Fibroblast of gingiva (primary cell): ENCODE data around the gene NTRK1.
A peak's percentile ranks its signal among the peaks of the same experiment; 100 is the strongest.

Source experiments
- DNase-seq: peaks from one replicate; pipeline ENCODE4 v3.0.0-alpha.2; 2011; ENCODE audit warnings: low read depth

NTRK1 gene

DNA sequence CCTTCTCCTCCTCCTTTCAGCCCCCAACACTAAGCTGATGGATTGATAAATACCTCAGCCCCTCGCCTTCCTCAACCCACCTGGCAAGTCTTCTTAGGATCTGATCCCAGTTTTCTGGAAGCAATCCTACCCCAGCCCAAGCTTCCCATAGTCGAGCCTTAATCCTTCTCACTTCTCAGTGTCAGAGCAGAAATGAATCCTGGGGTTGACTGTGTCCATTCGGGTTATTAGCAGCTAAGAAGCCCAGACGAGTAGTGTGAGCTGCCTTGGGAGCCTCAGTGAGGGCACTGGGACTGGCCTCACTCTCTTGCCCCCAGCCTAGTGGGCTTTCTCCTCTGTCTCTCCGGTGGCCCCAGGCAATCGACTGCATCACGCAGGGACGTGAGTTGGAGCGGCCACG lies 20.4 kb downstream of the NTRK1 start:
- DNase-seq, result no peak

DNA sequence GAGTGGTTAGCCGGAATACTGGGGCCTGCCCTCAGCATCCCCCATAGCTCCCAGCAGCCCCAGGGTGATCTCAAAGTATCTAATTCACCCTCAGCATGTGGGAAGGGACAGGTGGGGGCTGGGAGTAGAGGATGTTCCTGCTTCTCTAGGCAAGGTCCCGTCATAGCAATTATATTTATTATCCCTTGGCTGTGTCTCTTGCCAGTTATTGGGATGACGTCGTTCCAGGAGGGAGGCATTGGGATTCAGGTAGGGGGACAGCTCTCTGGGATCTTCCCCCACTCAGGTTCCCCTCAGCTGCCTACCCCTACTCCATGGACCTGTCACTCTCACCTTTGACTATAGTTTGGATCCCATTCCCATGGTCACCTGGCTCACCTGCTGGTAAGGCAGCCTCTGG lies 21.0 kb downstream of the NTRK1 start:
- no peak for DNase-seq

DNA sequence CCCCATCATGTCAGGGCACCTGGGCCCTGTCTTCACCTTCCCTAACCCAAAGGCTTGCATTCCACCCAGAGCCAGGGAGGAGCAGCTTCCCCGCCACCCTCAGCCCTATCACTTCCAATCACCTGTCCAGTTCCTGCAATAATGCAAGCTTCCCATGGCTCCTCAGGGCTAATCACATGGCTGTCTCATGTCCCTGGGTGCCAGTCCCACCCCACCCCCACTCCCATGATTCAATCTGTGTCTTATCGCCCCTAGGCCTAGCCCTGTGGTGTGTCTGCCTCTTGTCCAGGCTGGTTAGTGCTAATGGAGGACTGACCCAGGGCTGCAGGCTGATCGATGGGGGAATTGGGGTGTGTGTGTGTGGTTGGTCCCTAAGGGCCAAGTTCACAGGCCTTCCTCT lies 21.9 kb downstream of the NTRK1 start:
- DNase-seq, result no peak

DNA sequence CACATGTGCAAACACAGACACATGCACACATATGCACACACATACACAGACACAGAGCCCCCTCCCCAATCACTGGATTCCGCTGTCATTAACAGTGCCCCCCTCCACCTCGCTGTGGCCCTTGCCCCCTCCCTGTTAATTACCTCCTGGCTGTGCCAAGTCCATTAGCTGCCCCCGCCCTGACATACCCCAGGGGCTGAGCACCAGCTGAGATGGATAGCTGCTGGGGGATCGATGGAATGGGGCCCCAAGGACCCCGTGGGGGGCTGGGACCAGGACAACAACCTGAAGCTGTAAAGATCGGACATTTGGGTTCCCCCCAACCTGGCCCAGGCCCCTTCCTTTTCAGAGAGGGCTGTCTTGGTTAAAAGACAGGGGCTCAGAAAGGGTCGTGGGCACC lies 23.3 kb downstream of the NTRK1 start:
- no peak for DNase-seq

DNA sequence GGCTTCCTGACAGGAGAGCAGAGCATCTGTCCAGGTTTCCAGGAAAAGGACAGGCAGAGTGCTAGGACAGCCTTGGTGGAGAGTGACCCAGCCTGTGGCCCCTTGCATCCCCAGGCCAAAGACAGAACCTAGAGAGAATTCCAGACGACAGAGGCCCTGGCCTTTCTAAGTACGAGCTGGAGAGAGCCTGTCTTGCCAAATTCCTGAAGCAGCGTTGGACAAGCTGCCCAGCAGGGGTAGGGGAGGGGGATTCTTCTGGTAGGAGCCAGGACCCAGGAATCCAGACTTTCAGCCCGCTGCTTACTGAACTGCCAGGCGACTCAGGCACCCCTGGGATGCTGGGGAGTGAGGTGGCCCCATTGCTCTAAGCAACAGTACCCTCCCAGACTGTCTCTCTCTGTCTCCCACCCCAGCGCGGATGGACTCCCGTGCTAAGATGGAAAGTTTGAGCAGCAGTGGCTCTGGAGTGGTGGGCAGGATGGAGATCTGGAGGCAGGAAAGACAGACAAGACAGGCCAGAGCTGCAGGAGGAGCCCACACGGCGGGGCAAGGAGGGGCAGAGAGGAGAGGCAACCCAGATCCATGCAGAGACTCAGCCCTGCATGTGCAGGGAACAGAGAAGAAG lies 24.0 kb downstream of the NTRK1 start:
- DNase-seq, result no peak

DNA sequence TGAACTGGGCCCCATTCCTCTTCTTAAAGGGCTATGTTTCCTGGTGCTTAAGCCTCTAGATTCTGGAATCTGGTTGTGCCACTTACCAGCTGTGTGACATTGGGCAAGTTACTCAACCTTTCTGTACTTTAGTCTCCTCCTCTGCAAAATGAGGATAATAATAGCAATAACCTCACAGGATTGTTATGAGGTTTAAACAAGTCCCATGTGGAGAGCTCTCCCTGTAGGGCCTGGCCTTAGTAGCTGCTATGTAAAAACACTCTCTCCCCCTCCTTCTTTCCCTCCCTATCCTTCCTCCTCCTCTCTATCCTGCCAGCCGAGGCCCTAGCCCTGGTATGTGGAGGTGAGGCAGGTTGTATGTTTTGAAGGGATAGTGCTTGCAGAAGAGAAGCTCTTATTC lies 24.6 kb downstream of the NTRK1 start:
- DNase-seq, result peak; percentile 30

DNA sequence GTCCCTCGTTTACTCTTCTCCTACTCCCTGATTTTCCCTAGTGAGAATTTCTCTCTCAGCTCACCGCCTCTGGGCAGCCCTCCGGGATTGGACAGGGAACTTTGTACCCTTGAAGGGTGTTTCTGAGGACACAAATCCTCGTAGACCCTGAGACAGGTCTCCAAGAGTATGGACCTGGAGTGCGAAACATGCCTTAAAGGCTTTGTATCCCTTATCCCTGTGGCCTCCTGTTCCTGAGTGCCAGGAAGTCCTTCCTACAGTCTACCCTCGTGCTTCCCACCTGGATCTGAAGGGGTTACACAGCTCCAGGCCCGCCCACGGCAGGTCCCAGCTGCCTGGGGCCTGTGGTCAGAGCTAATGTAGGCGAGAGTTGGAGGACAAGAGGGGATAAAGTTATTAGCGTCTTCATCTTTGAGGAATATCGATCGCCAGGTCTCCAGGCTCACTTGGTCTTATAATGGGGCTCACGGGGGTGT lies 25.3 kb downstream of the NTRK1 start:
- DNase-seq, result no peak

DNA sequence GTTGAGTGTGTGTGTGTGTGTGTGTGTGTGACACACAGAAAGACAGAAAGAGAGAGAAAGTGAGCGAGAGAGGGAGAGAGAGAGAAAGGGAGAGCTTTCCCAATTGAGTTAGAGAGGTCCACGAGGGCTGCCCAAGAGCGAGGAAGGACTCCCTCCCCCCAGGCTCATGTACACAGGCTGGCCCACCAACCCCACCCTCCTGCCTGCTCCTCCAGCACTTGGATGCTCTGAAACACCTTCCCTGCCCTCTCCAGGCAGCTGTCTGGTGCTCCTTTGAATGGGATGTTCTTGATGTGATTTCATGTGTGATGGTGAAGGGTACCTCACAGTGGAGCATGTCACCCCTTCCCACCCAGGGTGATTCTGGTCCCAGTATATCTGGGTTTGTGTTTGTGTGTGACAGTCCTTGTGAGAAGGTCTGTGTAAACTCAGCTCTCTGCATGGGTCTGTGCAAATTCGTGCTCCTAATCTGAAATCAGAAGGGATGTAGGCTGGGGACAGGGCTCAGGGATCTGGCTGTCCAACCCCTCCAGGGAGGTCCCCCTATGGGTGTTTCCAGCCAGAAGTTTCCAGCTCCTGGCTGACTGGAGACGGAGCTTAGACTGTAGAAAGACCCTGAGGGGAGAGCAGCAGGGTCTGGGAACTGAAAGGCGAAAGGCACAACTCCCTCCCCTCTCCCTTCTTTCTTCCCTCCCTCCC lies 26.1 kb downstream of the NTRK1 start:
- no peak for DNase-seq

DNA sequence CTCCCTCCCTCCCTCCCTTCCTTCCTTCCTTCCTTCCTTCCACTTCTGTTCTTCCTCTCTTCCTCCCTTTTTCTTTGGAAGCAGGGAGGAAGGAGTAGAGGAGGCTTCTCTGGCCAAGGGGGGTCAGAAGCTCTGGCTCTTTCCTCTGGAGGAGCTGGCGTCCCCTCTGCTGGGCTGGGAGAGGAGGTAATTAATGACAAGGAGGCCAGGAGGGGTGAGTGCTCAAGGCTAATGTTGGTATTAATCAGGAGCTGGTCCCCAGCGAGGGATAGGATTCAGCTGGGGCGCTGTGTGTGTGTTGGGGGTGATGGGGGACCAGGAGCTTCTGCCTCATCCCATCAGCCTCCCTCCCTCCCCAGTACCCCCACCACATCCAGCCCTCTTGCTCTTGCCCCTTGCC lies 26.7 kb downstream of the NTRK1 start:
- DNase-seq, result no peak

DNA sequence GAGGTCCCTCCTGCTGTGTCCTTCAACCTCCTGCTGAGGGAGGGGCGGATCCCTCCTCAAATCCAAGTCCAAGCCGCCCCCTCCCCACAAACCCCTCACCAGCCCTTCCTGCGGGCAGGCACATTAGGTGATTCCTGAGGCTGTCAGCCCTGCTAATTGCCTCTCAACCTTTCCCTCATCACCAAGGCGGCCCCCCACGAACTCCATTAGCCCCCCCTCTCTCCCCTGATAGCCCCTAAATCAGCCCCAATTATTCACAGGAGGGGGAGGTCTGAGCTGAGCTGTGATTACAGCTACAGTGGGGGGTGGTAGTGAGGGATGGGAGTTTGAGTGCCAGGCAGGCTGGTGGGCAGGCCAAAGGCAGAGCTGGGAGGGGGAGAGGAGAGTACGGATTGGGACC lies 27.1 kb downstream of the NTRK1 start:
- DNase-seq, result no peak

DNA sequence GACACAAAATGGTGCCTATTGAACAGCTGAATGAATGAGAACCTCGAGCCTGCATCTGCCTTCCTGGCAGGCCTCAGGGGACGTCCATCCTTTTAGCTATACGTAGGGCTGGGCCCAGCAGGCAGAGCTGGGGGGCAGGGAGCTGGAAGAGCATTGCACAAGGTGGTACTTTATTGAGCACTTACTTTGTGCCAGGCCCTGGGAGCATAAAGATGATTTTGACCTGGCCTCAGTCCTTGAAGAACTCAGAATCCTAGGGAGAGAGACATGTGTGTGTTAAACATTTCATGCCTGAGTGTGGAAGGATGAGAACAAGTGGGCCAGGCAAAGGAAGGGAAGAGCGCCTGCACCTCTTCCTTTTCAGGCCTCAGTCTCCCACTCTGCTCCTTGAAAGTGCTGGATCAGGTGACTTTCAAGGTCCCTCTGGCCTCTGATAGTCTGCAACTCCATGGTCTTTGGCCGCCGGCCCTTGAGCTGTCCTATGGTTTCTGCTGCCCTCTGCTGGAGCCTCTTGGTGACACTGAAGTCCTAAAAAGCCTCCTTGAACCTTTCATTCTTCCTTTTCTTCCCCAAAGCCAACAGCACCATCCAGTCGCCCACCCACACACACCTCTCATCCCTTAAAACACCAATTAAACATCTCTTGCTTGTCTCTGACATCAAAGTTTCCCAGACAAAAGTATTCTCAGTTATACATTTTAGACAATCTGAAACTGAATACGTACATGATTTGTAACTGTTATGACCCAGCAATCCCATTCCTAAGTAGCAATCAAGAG lies 29.3 kb downstream of the NTRK1 start:
- DNase-seq, result peak; percentile 63

DNA sequence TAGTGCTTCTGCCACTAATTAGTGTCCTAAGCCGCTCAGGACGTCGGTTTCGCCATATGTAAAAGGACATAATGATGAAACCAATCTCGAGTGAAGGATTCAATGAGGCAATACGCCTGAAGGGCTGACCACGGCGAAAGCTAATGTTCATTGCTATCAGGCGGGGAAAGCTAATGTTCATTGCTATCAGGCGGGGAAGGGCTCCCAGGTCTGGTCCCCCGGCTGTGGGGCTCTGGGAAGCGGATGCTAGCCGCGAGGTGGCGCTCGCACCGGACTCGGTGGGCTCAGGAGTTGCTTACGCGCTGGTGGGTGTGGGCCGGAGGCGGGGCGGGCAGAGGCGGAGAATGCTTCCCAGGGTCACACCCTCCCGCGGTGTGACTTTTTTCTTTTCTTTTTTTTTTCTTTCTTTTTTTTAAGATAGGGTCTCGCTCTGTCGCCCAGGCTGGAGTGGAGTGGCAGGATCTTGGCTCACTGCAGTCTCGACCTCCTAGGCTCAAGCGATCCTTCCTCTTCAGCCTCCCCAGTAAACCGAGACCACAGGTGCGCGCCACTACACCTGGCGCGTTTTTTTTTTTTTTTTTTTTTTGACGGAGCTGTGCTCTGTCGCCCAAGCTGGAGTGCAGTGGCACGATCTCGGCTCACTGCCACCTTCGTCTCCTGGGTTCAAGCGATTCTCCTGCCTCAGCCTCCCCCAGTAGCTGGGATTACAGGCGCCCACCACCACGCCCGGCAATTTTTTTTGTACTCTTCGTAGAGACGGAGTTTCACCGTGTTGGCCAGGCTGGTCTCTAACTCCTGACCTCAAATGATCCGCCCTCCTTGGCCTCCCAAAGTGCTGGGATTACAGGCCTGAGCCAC lies 31.8 kb downstream of the NTRK1 start:
- peak; percentile 84 for DNase-seq

DNA sequence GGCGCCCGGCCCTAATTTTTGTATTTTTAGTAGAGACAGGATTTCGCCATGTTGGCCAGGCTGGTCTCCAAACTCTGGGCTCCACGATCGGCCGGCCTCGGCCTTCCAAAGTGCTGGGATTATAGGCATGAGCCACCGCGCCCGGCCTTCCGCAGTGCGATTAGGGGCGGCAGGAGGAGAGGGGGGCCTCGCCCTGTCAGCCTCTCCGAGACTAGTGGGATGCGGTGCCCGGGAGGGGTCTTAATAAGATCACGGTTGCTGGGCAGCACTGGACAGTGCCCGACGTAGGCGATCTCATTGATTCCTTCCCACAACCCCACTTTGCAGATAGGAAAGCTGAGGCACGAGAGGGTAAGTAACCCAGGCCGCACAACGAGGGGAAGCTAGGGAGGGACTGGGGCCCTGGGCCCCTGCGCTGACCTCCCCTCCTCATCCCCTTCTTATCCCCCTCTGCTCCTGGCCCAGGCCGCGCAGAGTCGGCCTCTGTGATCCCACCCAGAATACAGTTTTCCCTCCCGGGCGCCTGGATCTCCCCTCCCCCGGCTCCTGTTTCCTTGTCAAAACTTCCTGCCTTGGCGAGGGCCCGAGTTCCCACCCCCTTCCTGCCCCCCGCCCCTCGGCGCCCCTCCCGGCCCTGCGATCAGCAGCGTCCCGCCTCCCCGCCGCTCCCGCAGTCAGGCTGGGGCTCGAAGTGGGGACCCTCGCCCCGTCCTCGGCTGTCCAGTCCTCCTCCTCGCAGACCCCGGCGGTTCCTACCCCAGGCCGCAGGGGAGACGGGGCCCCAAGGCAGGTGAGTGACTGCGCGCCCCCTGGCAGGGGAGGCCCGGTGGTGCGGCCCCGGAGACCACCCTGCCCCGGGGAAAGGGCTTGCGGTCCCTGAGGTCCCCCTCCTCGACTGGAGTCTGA lies 32.6 kb downstream of the NTRK1 start, which contains the start of gene PEAR1:
Gene PEAR1, plus strand, starts transcription at position 671 of the 906 bp plus-strand sequence. CDS start 10,209 bp downstream, outside the sequence.
- no peak for DNase-seq

DNA sequence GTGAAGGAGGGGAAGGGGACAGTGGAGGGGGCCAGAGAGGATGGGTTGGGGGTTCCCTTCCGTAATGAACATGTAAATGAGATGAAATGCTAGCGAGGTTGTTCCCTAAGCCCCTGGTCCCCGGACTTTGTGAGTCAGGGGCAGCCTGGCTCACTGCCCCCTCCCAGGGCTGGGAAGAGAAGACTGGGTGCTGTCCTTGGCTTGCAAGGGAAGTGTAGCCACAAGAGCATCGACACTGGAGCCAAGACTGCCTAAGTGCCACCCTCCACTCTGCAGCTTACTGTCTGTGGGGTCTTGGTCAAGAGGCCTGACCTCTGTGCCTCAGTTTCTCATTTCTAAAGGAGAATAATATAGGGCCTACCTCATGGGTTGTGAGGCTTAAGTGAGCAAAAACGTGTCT lies 33.3 kb downstream of the NTRK1 start:
- DNase-seq, result no peak

DNA sequence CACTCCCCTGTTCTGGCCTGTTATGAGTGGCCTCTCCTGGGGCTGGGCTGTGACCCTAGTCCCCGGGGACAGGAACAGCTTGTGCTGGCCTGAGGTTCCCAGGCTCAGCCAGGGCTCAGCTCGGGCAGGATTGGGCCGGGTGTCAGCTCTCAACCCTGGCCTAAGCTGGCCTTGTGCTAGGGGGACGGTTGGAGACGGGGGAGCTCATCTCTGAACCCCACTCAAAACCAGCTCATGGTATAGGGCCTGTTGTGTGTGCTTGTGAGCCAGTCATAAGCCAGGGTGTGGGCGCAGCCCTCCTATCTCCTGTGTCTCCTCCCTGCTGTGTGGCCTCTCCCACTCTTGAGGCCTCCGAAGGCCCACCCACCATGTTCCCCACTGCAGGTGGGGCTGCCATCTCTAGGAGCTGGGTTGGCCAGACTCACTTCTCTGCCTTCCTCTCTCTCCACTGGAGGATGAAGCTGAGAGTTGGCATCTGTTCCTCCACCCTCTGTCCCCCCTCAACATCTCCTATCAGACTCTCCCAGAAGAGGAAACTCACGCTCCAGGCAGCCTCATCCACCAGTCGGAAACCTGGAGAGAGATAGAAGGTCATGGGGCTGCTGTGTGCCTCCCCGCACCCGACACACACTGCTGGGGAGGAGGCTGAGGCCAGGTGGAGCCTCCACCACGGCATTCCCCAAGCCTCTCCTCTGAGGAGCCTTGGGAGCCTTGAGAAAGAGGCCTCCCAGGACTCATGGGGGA lies 34.2 kb downstream of the NTRK1 start:
- DNase-seq, result no peak

DNA sequence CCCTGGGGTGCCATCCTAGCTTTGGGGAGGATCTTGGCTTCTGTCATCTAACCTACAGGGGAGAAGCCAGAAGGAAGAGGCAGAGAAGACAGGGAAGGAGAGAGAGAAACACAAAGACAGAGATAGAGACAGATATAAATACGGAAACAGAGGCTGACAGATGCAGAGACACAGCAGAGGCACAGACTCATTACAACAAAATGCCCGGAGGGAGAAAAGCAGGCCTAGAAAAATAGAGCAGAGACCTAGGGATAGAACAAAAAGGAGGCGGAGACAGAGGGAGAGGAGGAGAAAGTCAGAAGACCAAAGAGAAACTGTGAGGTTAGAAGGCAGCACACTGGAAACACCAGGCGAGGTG lies 34.8 kb downstream of the NTRK1 start:
- DNase-seq, result no peak

DNA sequence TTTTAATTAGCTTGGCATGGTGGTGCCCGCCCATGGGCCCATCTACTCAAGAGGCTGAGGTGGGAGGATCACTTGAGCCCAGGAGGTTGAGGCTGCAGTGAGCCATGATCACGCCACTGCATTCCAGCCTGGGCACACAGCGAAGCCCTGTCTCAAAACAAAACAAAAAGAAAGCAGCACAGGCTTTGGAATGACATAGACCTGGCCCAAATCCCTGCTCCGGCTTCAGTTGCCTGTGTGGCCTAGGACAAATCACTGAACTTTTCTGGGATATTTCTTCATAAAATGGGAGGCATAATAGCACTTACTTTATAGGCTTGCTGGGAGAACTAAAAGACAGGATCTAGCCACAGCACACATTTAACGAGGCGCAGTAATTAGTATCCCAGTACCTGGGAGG lies 35.3 kb downstream of the NTRK1 start:
- no peak for DNase-seq

DNA sequence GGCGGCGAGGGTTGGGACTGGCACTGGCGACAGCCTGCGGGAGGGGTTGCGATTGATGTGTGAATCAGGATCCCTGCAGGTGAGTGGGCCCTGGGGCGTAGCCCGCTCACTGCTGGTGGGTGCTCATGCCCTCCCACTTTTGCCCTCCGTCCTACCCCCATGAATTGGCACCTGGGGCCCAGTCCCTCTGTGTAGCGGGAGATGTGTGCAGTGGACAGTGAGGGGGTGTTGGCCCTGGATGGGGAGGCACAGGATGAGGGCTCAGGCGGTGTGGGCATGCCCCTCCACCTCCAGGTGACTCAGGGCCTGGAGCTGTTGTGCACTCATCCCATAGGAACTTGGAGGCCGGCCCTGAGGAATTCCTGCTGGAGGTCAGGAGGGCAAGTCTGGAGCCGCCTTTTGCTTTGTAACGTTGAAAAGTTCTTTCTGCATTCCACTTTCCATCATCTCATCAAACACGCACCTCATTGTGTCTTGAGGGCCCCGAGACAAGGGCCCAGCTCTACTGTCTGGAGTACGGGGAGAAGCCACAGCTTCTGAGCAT lies 35.9 kb downstream of the NTRK1 start:
- peak; percentile 69 for DNase-seq

DNA sequence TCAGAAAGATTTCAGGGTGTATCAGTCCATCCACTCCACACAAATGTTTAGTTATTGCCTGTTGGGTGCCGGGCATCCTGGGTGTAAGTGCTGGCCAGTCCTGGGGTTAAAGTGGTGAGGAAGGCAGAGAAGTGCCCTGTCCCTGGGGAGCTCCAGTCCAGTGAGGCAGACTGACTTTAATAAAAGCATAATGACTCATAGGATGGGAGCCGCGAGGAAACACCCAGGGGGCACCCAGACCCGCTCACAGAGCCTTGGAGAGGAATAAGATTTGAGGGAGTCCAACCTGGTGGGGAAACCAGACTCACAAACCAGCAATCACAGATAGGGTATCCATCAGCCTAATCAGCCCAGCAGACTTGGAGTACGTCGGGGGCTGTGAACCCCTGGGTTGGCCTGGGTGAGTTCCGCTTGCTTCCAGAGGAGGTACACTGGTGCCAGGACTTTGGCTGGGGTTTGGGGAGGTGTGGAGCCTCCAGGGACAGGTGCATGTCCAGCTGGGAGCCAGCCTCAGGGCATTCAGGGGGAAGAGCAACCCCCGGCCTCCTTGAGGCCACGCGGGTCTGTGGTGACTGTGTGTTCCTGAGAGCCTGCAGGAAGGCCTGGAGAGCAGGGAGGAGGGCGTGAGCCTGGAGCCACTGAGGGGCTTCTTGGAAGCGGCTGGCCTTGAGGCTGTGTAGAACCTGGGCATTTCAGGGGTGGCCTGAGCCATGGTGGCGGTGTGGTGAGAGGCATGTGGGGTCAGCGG lies 36.6 kb downstream of the NTRK1 start:
- peak; percentile 49 for DNase-seq
